Astrocyte (in vitro differentiated cells and primary cell): ENCODE data around the gene PP2D1. TPM values are rescaled to one million over a fixed set of nuclear protein-coding genes. Genes with fewer than 3 reads are reported as not detected.
"Not testable (repeated sequence)": the region's sequence is repeated elsewhere in the genome, so short reads cannot be mapped to it uniquely, and the experiment has no call there.

Experiments used
- DNase-seq: peaks from one replicate; pipeline ENCODE4 v3.0.0-alpha.2; 2010; ENCODE audit warnings: low read depth
- FAIRE-seq: peaks from 2 replicates; lab custom pipeline; 2011; peaks lifted over from hg19 to GRCh38; lab: Jason Lieb, UNC
- H2AFZ ChIP-seq: 2 replicates; pipeline ENCODE4 v1.6.0; 2012; ENCODE audit warnings: low read depth, low read length, inconsistent platforms
- H3K27ac ChIP-seq: 2 replicates; pipeline ENCODE4 v1.5.1; 2011; ENCODE audit warnings: low read depth, low read length, inconsistent platforms
- H3K27me3 ChIP-seq: 2 replicates; pipeline ENCODE4 v1.6.0; 2011; ENCODE audit warnings: low read length, inconsistent platforms; ENCODE audit not compliant: insufficient read depth
- H3K36me3 ChIP-seq: 2 replicates; pipeline ENCODE4 v1.5.1; 2011; ENCODE audit warnings: low read length, inconsistent platforms; ENCODE audit not compliant: insufficient read depth
- H3K4me1 ChIP-seq: 2 replicates; pipeline ENCODE4 v1.5.1; 2011; ENCODE audit warnings: low read length, inconsistent platforms; ENCODE audit not compliant: insufficient read depth
- H3K4me2 ChIP-seq: 2 replicates; pipeline ENCODE4 v1.6.0; 2012; ENCODE audit warnings: low read length, inconsistent platforms
- H3K4me3 ChIP-seq: 2 replicates; pipeline ENCODE4 v1.5.1; 2011; ENCODE audit warnings: low read depth, mild to moderate bottlenecking, low read length, inconsistent platforms; ENCODE audit not compliant: insufficient read depth
- H3K79me2 ChIP-seq: 2 replicates; pipeline ENCODE4 v1.6.0; 2012; ENCODE audit warnings: mild to moderate bottlenecking, low read length, inconsistent platforms; ENCODE audit not compliant: insufficient read depth
- H3K9ac ChIP-seq: 2 replicates; pipeline ENCODE4 v1.6.0; 2012; ENCODE audit warnings: mild to moderate bottlenecking, low read length, inconsistent platforms
- H3K9me3 ChIP-seq: 2 replicates; pipeline ENCODE4 v1.5.1; 2012; ENCODE audit warnings: low read depth, mild to moderate bottlenecking, low read length, inconsistent platforms; ENCODE audit not compliant: insufficient read depth
- H4K20me1 ChIP-seq: 2 replicates; pipeline ENCODE4 v1.6.0; 2012; ENCODE audit warnings: low read length, inconsistent platforms; ENCODE audit not compliant: insufficient read depth
- H3K27ac Mint-ChIP-seq: one replicate; pipeline ENCODE4 v1.8.0; 2021; ENCODE audit warnings: mild to moderate bottlenecking, mixed read lengths; ENCODE audit not compliant: unreplicated experiment
- H3K27me3 Mint-ChIP-seq: one replicate; pipeline ENCODE4 v1.8.0; 2021; ENCODE audit warnings: low read depth, mixed read lengths; ENCODE audit not compliant: unreplicated experiment
- H3K36me3 Mint-ChIP-seq: one replicate; pipeline ENCODE4 v1.8.0; 2021; ENCODE audit warnings: low read depth, mixed read lengths; ENCODE audit not compliant: unreplicated experiment
- H3K4me1 Mint-ChIP-seq: one replicate; pipeline ENCODE4 v1.8.0; 2021; ENCODE audit warnings: low read depth, mixed read lengths; ENCODE audit not compliant: unreplicated experiment
- H3K4me3 Mint-ChIP-seq: one replicate; pipeline ENCODE4 v1.8.0; 2021; ENCODE audit warnings: mild to moderate bottlenecking, moderate library complexity, mixed read lengths; ENCODE audit not compliant: unreplicated experiment
- H3K9me3 Mint-ChIP-seq: one replicate; pipeline ENCODE4 v1.8.0; 2021; ENCODE audit warnings: mild to moderate bottlenecking, mixed read lengths; ENCODE audit not compliant: unreplicated experiment
- EZH2 ChIP-seq: IDR thresholded peaks from 2 replicates; pipeline ENCODE4 v1.6.1; 2012; ENCODE audit warnings: mild to moderate bottlenecking, low read length, inconsistent platforms; ENCODE audit not compliant: insufficient read depth
- total RNA-seq: library from RNA; stranded (reverse); gene quantifications from 2 replicates; pipeline ENCODE4 v1.2.1, GENCODE V29; 2021
- TF ChIP-seq, protein P1 (sequence below): IDR thresholded peaks from 2 replicates; pipeline ENCODE4 v1.5.1; 2011; ENCODE audit warnings: low read depth, mild to moderate bottlenecking, inconsistent platforms, low read length, moderate library complexity; ENCODE audit not compliant: insufficient read depth

PP2D1 gene
- total RNA-seq, 1 donor from 2014 or later: not detected

DNA sequence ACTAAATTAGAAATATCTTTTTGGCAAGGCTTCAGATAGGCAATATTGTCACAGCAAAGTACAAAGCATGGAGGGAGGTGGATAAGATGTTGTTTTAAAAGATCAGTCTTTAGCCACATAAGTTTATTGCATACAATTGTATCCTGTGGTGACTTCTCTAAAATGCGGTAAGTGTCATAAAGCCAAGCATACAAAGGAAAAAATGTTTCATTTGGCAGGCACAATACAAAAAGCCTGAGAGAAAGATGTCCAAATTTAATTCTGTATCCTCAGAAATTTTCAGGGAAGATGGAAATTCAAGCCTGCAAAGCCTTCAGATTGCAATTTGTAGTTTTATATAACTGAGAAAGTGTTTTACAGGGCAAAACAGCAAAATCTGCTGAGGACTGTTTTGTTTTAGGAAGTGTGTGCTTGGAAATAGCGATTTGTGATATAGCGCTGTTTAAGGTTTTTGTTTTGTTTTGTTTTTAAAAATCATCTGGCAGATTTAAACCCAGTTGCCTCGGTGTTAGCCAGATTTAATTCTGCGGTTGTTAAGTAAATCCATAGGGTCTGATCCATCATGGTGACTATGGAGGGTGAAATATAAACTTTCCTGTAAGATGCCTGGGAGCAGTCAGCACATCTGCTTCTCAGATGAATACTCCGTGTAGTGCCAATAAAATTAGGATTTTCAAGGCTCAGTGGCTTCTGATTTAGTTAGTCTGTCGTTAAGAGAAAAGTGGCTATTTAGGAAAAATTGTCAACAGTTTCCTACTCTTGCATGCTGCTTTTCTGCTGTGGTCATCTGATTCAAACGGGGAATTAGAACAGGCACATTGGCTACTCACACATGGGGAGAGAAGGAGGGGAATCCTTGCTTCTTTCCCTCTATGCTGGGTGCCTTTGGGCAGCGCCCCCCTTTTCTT lies 36.2 kb upstream of the PP2D1 start:
- H3K4me2 ChIP-seq: no peak overlapping the region
- H3K9ac ChIP-seq: no peak overlapping the region
- H3K27me3 Mint-ChIP-seq: no peaks in the 10 kb centered on the region

DNA sequence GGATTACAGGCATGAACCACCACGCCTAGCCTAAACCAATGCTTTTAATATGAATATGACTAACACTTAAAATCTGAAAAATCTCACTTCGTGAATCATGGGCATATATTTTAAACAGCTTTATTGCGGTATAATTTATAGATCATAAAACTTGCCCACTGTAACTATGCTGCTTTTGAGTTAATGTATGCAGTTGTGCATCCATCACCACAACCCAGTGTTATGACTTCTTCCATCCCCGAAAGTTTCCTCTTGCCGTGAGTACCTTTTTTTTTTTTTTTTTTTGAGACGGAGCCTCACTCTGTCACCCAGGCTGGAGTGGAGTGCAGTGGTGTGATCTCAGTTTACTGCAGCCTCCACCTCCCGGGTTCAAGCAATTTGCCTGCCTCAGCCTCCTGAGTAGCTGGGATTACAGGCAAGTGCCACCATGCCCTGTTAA lies 35.3 kb upstream of the PP2D1 start:
- TF ChIP-seq, protein P1, sequence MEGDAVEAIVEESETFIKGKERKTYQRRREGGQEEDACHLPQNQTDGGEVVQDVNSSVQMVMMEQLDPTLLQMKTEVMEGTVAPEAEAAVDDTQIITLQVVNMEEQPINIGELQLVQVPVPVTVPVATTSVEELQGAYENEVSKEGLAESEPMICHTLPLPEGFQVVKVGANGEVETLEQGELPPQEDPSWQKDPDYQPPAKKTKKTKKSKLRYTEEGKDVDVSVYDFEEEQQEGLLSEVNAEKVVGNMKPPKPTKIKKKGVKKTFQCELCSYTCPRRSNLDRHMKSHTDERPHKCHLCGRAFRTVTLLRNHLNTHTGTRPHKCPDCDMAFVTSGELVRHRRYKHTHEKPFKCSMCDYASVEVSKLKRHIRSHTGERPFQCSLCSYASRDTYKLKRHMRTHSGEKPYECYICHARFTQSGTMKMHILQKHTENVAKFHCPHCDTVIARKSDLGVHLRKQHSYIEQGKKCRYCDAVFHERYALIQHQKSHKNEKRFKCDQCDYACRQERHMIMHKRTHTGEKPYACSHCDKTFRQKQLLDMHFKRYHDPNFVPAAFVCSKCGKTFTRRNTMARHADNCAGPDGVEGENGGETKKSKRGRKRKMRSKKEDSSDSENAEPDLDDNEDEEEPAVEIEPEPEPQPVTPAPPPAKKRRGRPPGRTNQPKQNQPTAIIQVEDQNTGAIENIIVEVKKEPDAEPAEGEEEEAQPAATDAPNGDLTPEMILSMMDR: no peak
- no peak for TF ChIP-seq EZH2
- H3K36me3 ChIP-seq: no peaks in the 10 kb centered on the region
- no peaks in the 10 kb centered on the region for H3K4me1 ChIP-seq
- H3K4me2 ChIP-seq: no peak overlapping the region
- no peak overlapping the region for H3K4me3 ChIP-seq
- Mint-ChIP-seq H3K27ac (no peak overlapping the region), H3K9me3 (no peaks in the 10 kb centered on the region), H3K4me3 (no peak overlapping the region), H3K36me3 (no peaks in the 10 kb centered on the region), H3K27me3 (no peaks in the 10 kb centered on the region), H3K4me1 (peaks cover 11% of the 10 kb centered on the region)
- no peak overlapping the region for H3K27ac ChIP-seq
- no peaks in the 10 kb centered on the region for H3K79me2 ChIP-seq
- peaks cover 3% of the 10 kb centered on the region for H4K20me1 ChIP-seq
- no peaks in the 10 kb centered on the region for H3K27me3 ChIP-seq
- no peak overlapping the region for H2AFZ ChIP-seq
- FAIRE-seq: no peak
- H3K9ac ChIP-seq: no peak overlapping the region
- no peak for DNase-seq
- H3K9me3 ChIP-seq: no peaks in the 10 kb centered on the region

More for the DNA sequence above, 36.2 kb upstream of the PP2D1 start:
- H3K27ac ChIP-seq: no peak overlapping the region
- no peaks in the 10 kb centered on the region for H3K4me1 ChIP-seq
- H3K36me3 ChIP-seq: no peaks in the 10 kb centered on the region
- H3K27ac Mint-ChIP-seq: no peak overlapping the region
- DNase-seq (no peak), FAIRE-seq (no peak)
- H3K79me2 ChIP-seq: no peaks in the 10 kb centered on the region
- no peak for TF ChIP-seq EZH2
- TF ChIP-seq, protein P1: no peak
- no peaks in the 10 kb centered on the region for H3K27me3 ChIP-seq
- no peak overlapping the region for H3K4me3 ChIP-seq
- H2AFZ ChIP-seq: no peak overlapping the region
- peaks cover 1% of the 10 kb centered on the region for H4K20me1 ChIP-seq
- no peaks in the 10 kb centered on the region for H3K9me3 ChIP-seq
- H3K4me1 Mint-ChIP-seq: peaks cover 9% of the 10 kb centered on the region
- H3K9me3 Mint-ChIP-seq: no peaks in the 10 kb centered on the region
- H3K4me3 Mint-ChIP-seq: no peak overlapping the region
- no peaks in the 10 kb centered on the region for H3K36me3 Mint-ChIP-seq

DNA sequence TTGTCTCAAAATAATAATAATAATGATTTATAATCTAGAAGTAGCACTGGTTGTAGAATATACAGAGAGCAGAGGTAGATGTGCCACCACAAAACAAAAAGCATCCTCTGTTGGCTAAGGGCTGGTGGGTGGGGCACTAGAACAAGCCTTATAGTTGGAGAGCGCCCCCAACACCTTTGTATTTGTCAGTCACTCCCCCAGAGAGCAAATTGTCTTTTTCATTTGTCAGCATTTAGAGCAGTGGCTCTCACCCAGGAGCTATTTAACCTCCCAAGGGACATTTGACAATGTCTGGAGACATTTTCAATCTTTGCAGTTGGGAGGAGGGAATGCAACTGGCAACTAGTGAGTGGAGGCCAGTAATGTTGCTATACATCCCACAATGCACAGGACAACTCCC lies 34.5 kb upstream of the PP2D1 start:
- H3K9me3 ChIP-seq: no peaks in the 10 kb centered on the region
- no peaks in the 10 kb centered on the region for H3K27me3 Mint-ChIP-seq
- H3K4me1 Mint-ChIP-seq: peaks cover 11% of the 10 kb centered on the region
- H4K20me1 ChIP-seq: peaks cover 10% of the 10 kb centered on the region
- H3K36me3 ChIP-seq: no peaks in the 10 kb centered on the region
- H3K36me3 Mint-ChIP-seq: no peaks in the 10 kb centered on the region
- H3K4me3 ChIP-seq: no peak overlapping the region
- peaks cover 5% of the 10 kb centered on the region for H3K4me1 ChIP-seq
- no peak for FAIRE-seq
- no peak overlapping the region for H3K4me2 ChIP-seq
- H3K27ac ChIP-seq: no peak overlapping the region
- H3K27me3 ChIP-seq: no peaks in the 10 kb centered on the region
- no peaks in the 10 kb centered on the region for H3K9me3 Mint-ChIP-seq
- no peak for DNase-seq
- no peak overlapping the region for H2AFZ ChIP-seq
- no peak overlapping the region for H3K4me3 Mint-ChIP-seq
- no peak overlapping the region for H3K27ac Mint-ChIP-seq
- no peak overlapping the region for H3K9ac ChIP-seq
- TF ChIP-seq, protein P1: no peak
- TF ChIP-seq EZH2: no peak
- no peaks in the 10 kb centered on the region for H3K79me2 ChIP-seq

DNA sequence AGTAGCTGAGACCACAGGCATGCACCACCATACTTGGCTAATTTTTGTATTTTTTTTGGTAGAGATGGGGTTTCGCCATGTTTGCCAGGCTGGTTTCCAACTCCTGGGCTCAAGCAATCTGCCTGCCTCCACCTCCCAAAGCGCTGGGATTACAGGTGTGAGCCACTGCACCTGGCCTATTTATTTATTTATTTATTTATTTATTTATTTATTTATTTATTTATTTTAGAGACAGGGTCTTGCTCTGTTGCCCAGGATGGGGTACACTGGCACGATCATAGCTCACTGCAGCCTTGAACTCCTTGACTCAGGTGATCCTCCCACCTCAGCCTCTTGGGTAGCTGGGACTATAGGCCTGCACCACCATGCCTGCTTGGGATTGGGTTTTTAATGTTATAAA lies 33.1 kb upstream of the PP2D1 start:
- not testable (repeated sequence) for H3K9me3 ChIP-seq, H3K9ac ChIP-seq, H3K4me1 ChIP-seq, H3K4me2 ChIP-seq, DNase-seq, H3K4me1 Mint-ChIP-seq, H3K36me3 Mint-ChIP-seq, H3K79me2 ChIP-seq, H3K27me3 ChIP-seq, H3K27ac Mint-ChIP-seq, H3K27me3 Mint-ChIP-seq, H3K36me3 ChIP-seq, H2AFZ ChIP-seq, H3K4me3 ChIP-seq, FAIRE-seq, H3K9me3 Mint-ChIP-seq, H3K27ac ChIP-seq, H3K4me3 Mint-ChIP-seq
- peaks cover 12% of the 10 kb centered on the region for H4K20me1 ChIP-seq
